Natural killer cell (primary cell): ENCODE data around the gene OSGIN1. TPM values are rescaled to one million over a fixed set of nuclear protein-coding genes. Genes with fewer than 3 reads are reported as not detected.
A peak's percentile ranks its signal among the peaks of the same experiment; 100 is the strongest.

Experiments used
- ATAC-seq, 3 donors: fragments of 150-1000 bp in 2 of 3; fragments of 200-7000 bp in 1 of 3; cut with Tn5 transposase; 1 replicate in 1 of 3; 2 replicates in 2 of 3; pipeline ENCODE4 v1.10.0; 2021; ENCODE audit warnings: mild to moderate bottlenecking in 2 of 3, moderate library complexity in 2 of 3
- DNase-seq, 2 donors: peaks; one replicate each; pipeline versions ENCODE4 v3.0.0 to v3.0.0-alpha.2; 2013 to 2021; ENCODE audit warnings: mixed read lengths in 1 of 2
- H3K27ac ChIP-seq: one replicate; pipeline ENCODE4 v1.5.1; 2013; ENCODE audit warnings: mild to moderate bottlenecking, low read length
- H3K27me3 ChIP-seq: one replicate; pipeline ENCODE4 v1.6.1; 2013; ENCODE audit warnings: low read length; ENCODE audit not compliant: control insufficient read depth, insufficient read depth
- H3K36me3 ChIP-seq: one replicate; pipeline ENCODE4 v1.6.1; 2013; ENCODE audit warnings: low read length; ENCODE audit not compliant: control insufficient read depth, insufficient read depth
- H3K4me1 ChIP-seq: one replicate; pipeline ENCODE4 v1.6.1; 2013; ENCODE audit warnings: low read length; ENCODE audit not compliant: control insufficient read depth, insufficient read depth
- H3K4me3 ChIP-seq: one replicate; pipeline ENCODE4 v1.5.1; 2013; ENCODE audit warnings: low read length
- H3K9me3 ChIP-seq: one replicate; pipeline ENCODE4 v1.6.1; 2013; ENCODE audit warnings: low read length; ENCODE audit not compliant: control insufficient read depth, insufficient read depth
- H3K27ac Mint-ChIP-seq, 2 donors: one replicate each; pipeline ENCODE4 v1.8.0; 2022; ENCODE audit warnings: mild to moderate bottlenecking in 2 of 2, mixed read lengths in 2 of 2, moderate library complexity in 1 of 2
- H3K27me3 Mint-ChIP-seq, 2 donors: one replicate each; pipeline ENCODE4 v1.8.0; 2022; ENCODE audit warnings: low read depth in 2 of 2, mixed read lengths in 2 of 2
- H3K36me3 Mint-ChIP-seq: one replicate; pipeline ENCODE4 v1.8.0; 2022; ENCODE audit warnings: mixed read lengths
- H3K4me1 Mint-ChIP-seq, 2 donors: one replicate each; pipeline ENCODE4 v1.8.0; 2022; ENCODE audit warnings: mixed read lengths in 2 of 2
- H3K4me3 Mint-ChIP-seq: one replicate; pipeline ENCODE4 v1.8.0; 2022; ENCODE audit warnings: mild to moderate bottlenecking, moderate library complexity, mixed read lengths
- H3K9me3 Mint-ChIP-seq, 2 donors: one replicate each; pipeline ENCODE4 v1.8.0; 2022; ENCODE audit warnings: mixed read lengths in 2 of 2
- CTCF ChIP-seq: fragments of 200-600 bp; IDR thresholded peaks from one replicate; pipeline ENCODE4 v1.8.0; 2022; ENCODE audit warnings: antibody characterized with exemption
- WGBS: methylation state at CpG from one replicate; pipeline ENCODE4 v1.1.7; 2013; ENCODE audit warnings: missing lambda C conversion rate; ENCODE audit not compliant: insufficient coverage; 5-methylcytosine and 5-hydroxymethylcytosine counted together
- intact Hi-C: fragments of 100-400 bp; cut with micrococcal nuclease; formaldehyde crosslinking; loops from one replicate; pipeline ENCODE4 v1.14.2; 2022
- total RNA-seq, 4 donors: library from RNA; stranded (reverse); fragments of 120-200 nt in 1 of 4; gene quantifications; one replicate each; pipeline versions ENCODE4 v1.2.3 to v1.2.4, GENCODE V29; 2013 to 2022

OSGIN1 gene
- total RNA-seq, 3 donors from 2014 or later (not counting 1 experiment from before 2014, with no cell fraction given): 3.9 to 4.1 (median 4.0) TPM

GRCh38 chr16:83956336-83957289 lies 3.6 kb downstream of the OSGIN1 start:
- no peaks in the 10 kb centered on the region for H3K9me3 ChIP-seq
- H3K36me3 Mint-ChIP-seq: no peaks in the 10 kb centered on the region
- DNase-seq (peak; percentile 67 to 77), ATAC-seq (peak; percentile 46 to 74 (median 71))
- peaks cover 0 to 15% of the 10 kb centered on the region in 2 donors for H3K4me1 Mint-ChIP-seq
- H3K27me3 ChIP-seq: peaks cover 7% of the 10 kb centered on the region
- H3K27ac Mint-ChIP-seq: no peak overlapping the region
- TF ChIP-seq CTCF: peak; percentile 81
- no peaks in the 10 kb centered on the region for H3K9me3 Mint-ChIP-seq
- H3K27me3 Mint-ChIP-seq: peaks cover 0 to 12% of the 10 kb centered on the region in 2 donors
- H3K27ac ChIP-seq: no peak overlapping the region
- no peak overlapping the region for H3K4me3 Mint-ChIP-seq
- intact Hi-C loops: loop anchor here (1.0 to 5.0 kb wide), 3 partner anchors 219 to 551 kb away; partner anchors contain the start of gene TAF1C
- H3K4me3 ChIP-seq: no peak overlapping the region
- H3K4me1 ChIP-seq: peaks cover 18% of the 10 kb centered on the region
- H3K36me3 ChIP-seq: no peaks in the 10 kb centered on the region
- WGBS: 42% methylated on average over 22 of the region's 22 CpGs

GRCh38 chr16:83957296-83957855 lies 4.3 kb downstream of the OSGIN1 start:
- Histone ChIP-seq H3K36me3 (no peaks in the 10 kb centered on the region), H3K27me3 (peaks cover 7% of the 10 kb centered on the region), H3K4me1 (peaks cover 18% of the 10 kb centered on the region), H3K27ac (no peak overlapping the region), H3K4me3 (no peak overlapping the region), H3K9me3 (no peaks in the 10 kb centered on the region)
- H3K4me1 Mint-ChIP-seq: peaks cover 0 to 15% of the 10 kb centered on the region in 2 donors
- no peaks in the 10 kb centered on the region for H3K9me3 Mint-ChIP-seq
- no peak for TF ChIP-seq CTCF
- ATAC-seq (no peak), DNase-seq (no peak)
- no peak overlapping the region for H3K4me3 Mint-ChIP-seq
- H3K27ac Mint-ChIP-seq: no peak overlapping the region
- peaks cover 0 to 12% of the 10 kb centered on the region in 2 donors for H3K27me3 Mint-ChIP-seq
- 87% methylated on average over 12 of the region's 14 CpGs for WGBS
- intact Hi-C loops: loop anchor here (5.0 kb wide), 2 partner anchors 230 to 550 kb away; partner anchors contain the start of gene TAF1C
- no peaks in the 10 kb centered on the region for H3K36me3 Mint-ChIP-seq

GRCh38 chr16:83958137-83958845 lies 5.3 kb downstream of the OSGIN1 start:
- Mint-ChIP-seq H3K27me3 (peaks cover 0 to 12% of the 10 kb centered on the region in 2 donors), H3K4me3 (no peak overlapping the region), H3K9me3 (no peaks in the 10 kb centered on the region), H3K4me1 (peaks cover 0 to 6% of the 10 kb centered on the region in 2 donors), H3K27ac (no peak overlapping the region), H3K36me3 (no peaks in the 10 kb centered on the region)
- H3K36me3 ChIP-seq: no peaks in the 10 kb centered on the region
- DNase-seq: no peak
- TF ChIP-seq CTCF: no peak
- H3K4me1 ChIP-seq: peaks cover 9% of the 10 kb centered on the region
- intact Hi-C loops: loop anchor here (5.0 kb wide), 2 partner anchors 229 to 549 kb away; partner anchors contain the start of gene TAF1C
- no peak overlapping the region for H3K4me3 ChIP-seq
- no peaks in the 10 kb centered on the region for H3K9me3 ChIP-seq
- WGBS: 85% methylated on average over 21 of the region's 21 CpGs
- no peak overlapping the region for H3K27ac ChIP-seq
- peaks cover 5% of the 10 kb centered on the region for H3K27me3 ChIP-seq
- no peak for ATAC-seq
